ENCODE data around the gene AMER2.

The AMER2 gene

GRCh38 chr13:25186187-25186586 is 14.1 kb upstream of the AMER2 start:
- DNase-seq: no peak

GRCh38 chr13:25181597-25181996 is 9.5 kb upstream of the AMER2 start:
- no peak for DNase-seq

DNA sequence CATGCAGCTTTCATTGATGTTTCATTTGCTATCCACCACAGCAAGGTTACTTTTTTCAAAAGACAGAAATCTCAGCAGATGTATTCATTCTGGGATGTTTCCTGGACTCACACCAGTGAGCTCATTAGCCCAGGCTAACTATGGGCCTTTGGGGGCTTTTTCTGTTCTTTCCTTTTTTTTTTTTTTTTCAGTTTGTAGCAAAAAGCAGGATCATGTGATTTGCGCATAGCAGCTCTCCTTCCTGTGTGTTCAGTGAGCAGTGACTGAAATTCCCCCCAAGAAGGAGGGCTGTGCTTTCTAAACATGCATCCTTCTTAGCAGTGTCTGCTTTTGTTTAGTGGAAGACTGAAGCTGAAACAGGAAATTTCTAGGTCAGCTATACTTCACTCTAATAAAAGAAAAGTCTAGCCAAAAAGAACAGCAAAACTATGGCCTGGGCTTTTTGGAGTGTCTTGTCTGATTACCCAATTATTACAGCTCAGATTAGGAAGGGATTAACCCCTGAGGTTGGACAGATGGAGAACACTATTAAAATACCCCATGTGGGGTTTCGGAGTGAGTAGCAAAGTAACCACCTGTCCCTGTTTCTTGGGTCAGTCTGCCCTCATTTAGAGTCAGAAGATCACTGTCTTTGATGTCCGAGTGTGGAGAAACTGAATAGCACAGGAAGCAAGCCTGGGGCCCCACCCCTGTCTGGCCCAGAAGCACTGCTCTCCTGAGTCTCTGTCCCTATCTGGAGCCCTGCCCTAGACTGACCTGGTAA is 8.9 kb upstream of the AMER2 start:
- DNase-seq: peak in 1 of 51 donors; percentile 22

GRCh38 chr13:25179832-25180774 is 8.0 kb upstream of the AMER2 start:
- peak in 3 of 51 donors; percentile 24 to 60 (median 34) for DNase-seq

DNA sequence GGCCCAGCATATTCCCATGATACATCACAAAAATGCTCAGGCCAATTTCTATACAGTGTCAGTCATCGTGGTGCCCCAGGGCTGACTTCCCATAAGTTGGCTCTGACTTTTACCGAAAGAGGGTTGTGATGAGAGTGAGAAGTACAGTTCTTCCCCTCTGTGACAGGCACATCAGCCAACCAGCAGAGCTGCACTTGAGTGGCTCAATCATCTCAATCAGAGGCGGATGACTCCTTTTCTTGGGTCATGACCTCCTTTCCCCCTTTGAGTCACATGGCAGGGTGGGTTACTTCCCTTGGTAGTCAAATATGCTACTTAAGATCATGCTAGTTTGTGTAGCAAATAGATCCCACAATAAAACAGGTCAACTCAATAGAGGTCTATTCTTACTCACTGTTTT is 6.9 kb upstream of the AMER2 start:
- DNase-seq: no peak

DNA sequence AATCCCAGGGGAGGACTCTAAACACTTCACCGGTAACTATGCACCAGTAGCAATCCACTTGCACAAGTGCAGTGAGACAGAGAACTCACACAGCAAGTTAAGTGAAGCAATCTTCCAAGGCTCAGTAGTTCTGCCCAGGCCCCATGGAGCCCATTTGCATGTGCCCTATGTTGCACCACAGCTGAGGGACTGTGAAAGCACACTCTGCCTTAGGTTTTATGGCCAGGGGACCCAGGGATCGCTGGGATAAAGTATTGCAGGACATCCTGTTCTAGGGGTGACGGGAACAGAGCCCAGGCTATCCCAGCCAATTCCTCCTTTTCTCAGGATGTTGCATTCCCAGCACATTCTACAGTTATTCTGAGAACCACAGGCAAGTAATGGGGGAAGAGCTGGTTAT is 6.0 kb upstream of the AMER2 start:
- DNase-seq: peak in 2 of 51 donors; percentile 29 to 55

- DNase-seq: no peak
These were observed 5.5 kb upstream of the AMER2 start for GRCh38 chr13:25177636-25178035.

GRCh38 chr13:25177012-25177411 is 4.9 kb upstream of the AMER2 start:
- DNase-seq: peak in 26 of 51 donors; percentile 3 to 86 (median 54)

- DNase-seq: no peak
These were observed 3.3 kb upstream of the AMER2 start for GRCh38 chr13:25175431-25175830.

DNA sequence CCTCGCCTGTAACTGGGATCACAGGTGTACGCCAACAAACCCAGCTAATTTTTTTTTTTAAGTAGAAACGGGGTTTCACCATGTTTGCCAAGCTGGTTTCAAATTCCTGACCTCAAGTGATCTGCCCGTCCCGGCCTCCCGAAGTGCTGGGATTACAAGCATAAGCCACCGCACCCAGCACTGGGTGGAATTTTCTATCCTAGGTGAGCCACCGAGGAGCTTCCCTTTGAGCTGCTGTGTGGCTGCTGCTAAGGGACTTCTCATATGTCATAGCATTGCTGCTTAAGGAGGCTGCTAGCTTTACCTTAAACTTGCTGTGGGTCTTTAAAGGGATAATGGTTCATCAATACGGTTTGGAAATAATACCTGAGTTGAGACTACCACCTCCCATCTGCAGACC is 2.9 kb upstream of the AMER2 start:
- DNase-seq: no peak

- DNase-seq: no peak
These were observed 2.2 kb upstream of the AMER2 start for GRCh38 chr13:25174304-25174703.

- peak in 13 of 51 donors; percentile 25 to 80 (median 51) for DNase-seq
These were observed 179 bp upstream of the AMER2 start for GRCh38 chr13:25172303-25172630.

- peak in 12 of 51 donors; percentile 57 to 87 (median 74) for DNase-seq
These were observed 945 bp downstream of the AMER2 start for GRCh38 chr13:25171170-25171516.

GRCh38 chr13:25170554-25171111 is 1.5 kb downstream of the AMER2 start:
- peak in 41 of 51 donors; percentile 9 to 85 (median 62) for DNase-seq

DNA sequence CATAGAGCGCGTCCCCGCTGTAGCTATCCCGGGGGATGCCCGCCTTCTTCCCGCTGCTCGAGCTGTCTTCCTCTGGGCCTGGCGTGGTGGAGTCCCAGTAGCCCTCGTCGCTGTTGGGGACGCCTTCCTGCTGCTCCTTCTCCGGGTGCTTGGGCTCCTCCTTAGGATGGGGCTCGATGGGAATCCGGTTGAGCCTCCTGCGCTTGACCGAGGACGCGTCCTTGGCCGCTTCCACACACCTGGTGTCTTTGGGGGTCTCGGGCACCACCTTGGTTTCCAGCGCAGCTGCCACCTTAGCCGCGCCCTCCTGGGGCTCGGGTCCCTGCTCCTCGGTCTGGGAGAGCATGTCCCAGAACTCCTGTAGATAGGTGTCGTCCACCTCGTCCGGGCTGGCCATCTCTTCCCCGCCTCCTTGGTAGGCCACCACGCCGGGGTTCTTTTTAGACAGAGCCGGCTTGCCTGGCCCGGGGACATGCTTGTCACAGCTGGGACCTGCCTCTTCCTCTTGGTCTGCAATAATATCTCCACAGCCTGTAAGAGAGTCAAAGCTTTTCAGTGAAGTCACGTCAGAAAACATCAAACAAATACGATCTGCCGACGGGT is 2.0 kb downstream of the AMER2 start:
- DNase-seq: peak in 8 of 51 donors; percentile 29 to 75 (median 51)

- peak in 5 of 51 donors; percentile 7 to 66 (median 35) for DNase-seq
These were observed 2.7 kb downstream of the AMER2 start for GRCh38 chr13:25169356-25169755.

GRCh38 chr13:25168790-25169189 is 3.3 kb downstream of the AMER2 start:
- no peak for DNase-seq

DNA sequence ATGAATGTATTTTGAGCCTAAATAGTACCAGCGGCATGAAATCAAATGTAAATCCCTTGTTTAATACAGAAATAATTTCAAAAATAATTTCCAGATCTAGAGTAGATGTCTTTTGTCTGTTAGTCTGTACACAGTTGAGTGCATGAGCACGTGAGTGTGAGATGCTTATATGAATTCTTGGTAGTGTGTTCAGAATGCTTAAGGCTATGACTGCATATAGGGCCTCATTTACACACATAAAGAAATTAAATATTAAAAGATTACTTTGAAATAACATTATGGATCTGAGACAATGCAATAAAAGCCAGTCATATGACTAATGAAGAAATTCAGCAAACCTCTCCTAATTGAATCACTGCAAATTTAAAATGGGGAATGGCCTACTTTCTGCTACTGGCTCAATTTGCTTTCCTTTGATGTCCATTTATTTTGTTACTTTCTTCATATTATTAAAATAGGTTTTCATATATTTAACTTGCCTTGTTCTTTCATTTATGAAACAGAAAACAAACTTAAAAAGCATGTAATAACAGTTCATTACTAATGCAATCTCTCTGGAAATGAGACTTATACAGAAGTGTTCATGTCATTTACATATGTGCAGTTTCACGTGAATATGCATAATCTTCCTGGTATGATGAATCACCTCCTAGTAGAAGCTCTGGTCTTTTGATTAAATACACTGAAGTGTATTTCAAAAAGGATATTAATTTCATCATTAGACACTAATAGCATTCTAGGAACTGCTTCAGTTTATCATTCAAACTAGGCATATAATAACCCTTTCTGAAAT is 4.5 kb downstream of the AMER2 start:
- DNase-seq: no peak

DNA sequence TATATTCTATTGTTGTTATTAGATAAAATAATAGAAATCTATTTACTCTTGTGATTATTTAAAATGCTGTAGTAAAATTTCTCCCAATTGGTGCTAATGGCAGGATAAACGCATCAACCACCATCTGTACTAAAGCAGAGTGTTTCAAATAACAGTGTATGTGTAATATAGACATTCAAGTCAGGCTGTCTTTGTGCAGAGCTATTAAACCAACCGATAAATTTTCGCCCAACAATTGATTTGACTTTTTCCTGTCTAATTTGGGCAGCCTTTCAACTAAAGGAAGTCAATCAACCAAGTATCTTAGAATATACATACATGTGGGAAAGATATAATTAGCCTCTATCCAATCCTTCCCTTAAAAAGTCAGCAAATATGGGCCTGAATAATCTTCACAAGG is 5.8 kb downstream of the AMER2 start:
- DNase-seq: no peak

DNA sequence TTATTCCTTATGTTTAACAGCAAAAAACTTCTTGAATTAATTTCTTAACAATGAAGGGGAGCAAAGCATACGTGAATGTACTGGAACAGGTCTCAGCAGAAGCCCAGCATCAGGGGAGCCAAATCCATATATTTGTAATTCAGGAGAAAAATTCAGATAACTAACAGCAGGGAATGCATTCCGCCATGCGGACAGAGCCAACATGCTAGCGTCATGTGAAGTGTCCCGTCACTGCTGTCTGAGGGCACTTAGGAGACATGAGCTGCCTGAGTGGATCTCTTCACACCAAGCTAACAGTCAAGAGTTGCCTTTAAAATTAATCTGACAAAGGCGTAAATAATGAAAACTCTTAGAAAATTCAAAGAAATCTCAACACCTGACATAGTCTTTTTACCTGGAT is 6.4 kb downstream of the AMER2 start:
- peak in 6 of 51 donors; percentile 14 to 32 (median 26) for DNase-seq

DNA sequence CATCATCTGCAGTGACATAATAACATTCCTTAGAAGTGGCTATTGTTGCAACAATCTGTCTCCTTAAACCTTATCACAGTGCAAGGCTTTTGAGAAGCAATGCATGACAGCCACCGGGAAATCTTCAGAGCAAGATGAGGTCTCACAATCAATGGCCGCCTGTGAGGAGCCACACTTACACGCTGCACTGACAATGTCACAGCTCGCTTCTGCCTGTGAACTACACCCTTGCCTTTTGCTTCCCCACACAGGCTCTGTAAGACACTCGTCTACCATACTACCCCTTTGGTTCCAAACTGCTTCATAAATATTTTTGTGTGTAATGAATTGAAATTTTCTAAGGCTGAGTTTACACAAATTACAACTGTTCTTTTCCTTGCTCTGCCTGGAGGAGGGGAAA is 6.9 kb downstream of the AMER2 start:
- DNase-seq: peak in 5 of 51 donors; percentile 17 to 55 (median 20)
